GM18505 (cell line): ENCODE results near the gene TLR9.

ENCODE experiments used
- ATAC-seq: cut with Tn5 transposase; IDR thresholded peaks from one replicate; pipeline ENCODE4 v1.9.1; 2021; ENCODE audit not compliant: unreplicated experiment
- POLR2A ChIP-seq: IDR thresholded peaks from 4 replicates; pipeline ENCODE4 v1.6.1; 2011; ENCODE audit warnings: borderline replicate concordance; ENCODE audit not compliant: insufficient read depth, insufficient read length; ENCODE audit errors: extremely low read depth

The TLR9 gene

GRCh38 chr3:52231502-52232278 is 6.2 kb upstream of the TLR9 start:
- no peak for ATAC-seq
- no peak for TF ChIP-seq POLR2A

GRCh38 chr3:52230889-52231499 is 5.5 kb upstream of the TLR9 start:
- TF ChIP-seq POLR2A: no peak
- no peak for ATAC-seq

- ATAC-seq: no peak
- TF ChIP-seq POLR2A: no peak
These were observed 5.0 kb upstream of the TLR9 start for GRCh38 chr3:52230461-52230860.

GRCh38 chr3:52229656-52230055 is 4.2 kb upstream of the TLR9 start:
- ATAC-seq: no peak
- no peak for TF ChIP-seq POLR2A

- ATAC-seq: no peak
- TF ChIP-seq POLR2A: no peak
These were observed 3.4 kb upstream of the TLR9 start for GRCh38 chr3:52228751-52229291.

- TF ChIP-seq POLR2A: no peak
- ATAC-seq: no peak
These were observed 2.8 kb upstream of the TLR9 start for GRCh38 chr3:52228266-52228665.

GRCh38 chr3:52227766-52228165 is 2.3 kb upstream of the TLR9 start:
- ATAC-seq: no peak

GRCh38 chr3:52227117-52227516 is 1.7 kb upstream of the TLR9 start:
- no peak for ATAC-seq
- TF ChIP-seq POLR2A: no peak

More at GRCh38 chr3:52227766-52228165, 2.3 kb upstream of the TLR9 start:
- TF ChIP-seq POLR2A: no peak

GRCh38 chr3:52226229-52226817 is 878 bp upstream of the TLR9 start:
- peak; percentile 7 for ATAC-seq
- TF ChIP-seq POLR2A: no peak

GRCh38 chr3:52223449-52224408 is 1.7 kb downstream of the TLR9 start:
- no peak for TF ChIP-seq POLR2A
- no peak for ATAC-seq

GRCh38 chr3:52222319-52223221 is 2.9 kb downstream of the TLR9 start:
- no peak for ATAC-seq
- TF ChIP-seq POLR2A: no peak
